ENCODE results near the gene STK39.

STK39 gene

DNA sequence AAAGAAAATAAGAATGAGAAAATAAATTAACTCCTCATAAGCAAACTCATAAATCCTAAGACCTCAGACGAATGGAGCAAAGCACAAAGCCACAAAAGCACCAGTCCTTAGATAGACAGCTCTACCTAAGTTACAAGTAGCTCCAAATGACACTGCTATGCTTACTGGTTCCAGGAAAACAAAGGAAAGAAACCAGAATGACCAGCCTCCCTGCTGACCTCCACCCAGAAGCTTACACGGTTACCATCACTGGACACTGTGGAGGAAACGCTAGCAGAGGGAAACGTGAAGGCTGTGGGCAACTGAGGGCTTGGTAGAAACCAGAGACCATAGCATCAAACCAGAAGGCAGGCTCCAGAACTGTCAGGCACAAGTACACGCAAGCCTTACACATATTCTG lies 67.8 kb downstream of the STK39 start:
- H3K4me3 ChIP-seq (ENCODE audit: low read length) = no peak overlapping the region
- TF ChIP-seq, protein P1, sequence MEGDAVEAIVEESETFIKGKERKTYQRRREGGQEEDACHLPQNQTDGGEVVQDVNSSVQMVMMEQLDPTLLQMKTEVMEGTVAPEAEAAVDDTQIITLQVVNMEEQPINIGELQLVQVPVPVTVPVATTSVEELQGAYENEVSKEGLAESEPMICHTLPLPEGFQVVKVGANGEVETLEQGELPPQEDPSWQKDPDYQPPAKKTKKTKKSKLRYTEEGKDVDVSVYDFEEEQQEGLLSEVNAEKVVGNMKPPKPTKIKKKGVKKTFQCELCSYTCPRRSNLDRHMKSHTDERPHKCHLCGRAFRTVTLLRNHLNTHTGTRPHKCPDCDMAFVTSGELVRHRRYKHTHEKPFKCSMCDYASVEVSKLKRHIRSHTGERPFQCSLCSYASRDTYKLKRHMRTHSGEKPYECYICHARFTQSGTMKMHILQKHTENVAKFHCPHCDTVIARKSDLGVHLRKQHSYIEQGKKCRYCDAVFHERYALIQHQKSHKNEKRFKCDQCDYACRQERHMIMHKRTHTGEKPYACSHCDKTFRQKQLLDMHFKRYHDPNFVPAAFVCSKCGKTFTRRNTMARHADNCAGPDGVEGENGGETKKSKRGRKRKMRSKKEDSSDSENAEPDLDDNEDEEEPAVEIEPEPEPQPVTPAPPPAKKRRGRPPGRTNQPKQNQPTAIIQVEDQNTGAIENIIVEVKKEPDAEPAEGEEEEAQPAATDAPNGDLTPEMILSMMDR (conservative IDR thresholded peaks at IDR 0.05; ENCODE audit: low read depth, low read length) = no peak
- no peak for DNase-seq (ENCODE audit: low read depth)

DNA sequence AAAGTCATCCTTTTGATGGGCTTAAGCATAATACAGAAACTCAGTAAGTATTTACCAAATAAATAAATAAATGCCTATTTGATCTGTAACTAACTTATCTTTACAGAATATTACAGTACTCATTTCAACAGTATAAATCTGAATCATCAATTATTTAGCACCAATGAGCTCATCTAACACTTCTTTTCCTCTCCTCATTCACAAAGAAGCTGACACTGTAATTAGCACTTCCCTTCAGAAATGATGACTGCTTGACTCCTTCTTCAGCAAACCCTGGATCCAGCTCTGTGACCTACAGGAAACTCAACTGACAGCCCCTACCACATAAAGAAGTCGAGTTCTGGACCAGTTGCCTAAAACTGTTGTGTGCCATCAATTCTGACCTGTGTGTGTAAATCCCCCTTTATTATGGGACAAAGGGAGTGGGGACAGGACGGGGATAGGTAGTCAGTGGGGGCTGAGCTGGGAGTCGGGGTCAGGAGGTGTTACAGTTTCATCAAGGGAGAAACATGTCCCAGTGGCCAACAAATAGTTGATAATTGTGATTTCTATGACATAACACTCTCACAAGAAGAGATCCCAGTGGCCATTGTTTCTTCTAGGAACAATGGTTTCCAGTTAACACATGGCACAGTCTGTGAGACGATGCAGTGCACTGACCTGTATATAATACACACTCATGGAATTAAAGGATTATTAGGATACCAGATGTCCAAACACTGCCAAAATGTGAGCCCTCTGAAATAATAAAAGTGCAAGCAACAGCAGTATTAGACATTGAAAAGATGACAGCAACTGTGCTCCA lies 68.7 kb downstream of the STK39 start:
- H3K4me3 ChIP-seq (ENCODE audit: low read length) = no peak overlapping the region
- DNase-seq (ENCODE audit: low read depth) = no peak
- TF ChIP-seq, protein P1 (conservative IDR thresholded peaks at IDR 0.05; ENCODE audit: low read depth, low read length) = no peak

GRCh38 chr2:168176402-168176801 lies 71.0 kb downstream of the STK39 start:
- H3K4me3 ChIP-seq (ENCODE audit: low read length) = no peak overlapping the region
- TF ChIP-seq, protein P1 (conservative IDR thresholded peaks at IDR 0.05; ENCODE audit: low read depth, low read length) = no peak
- DNase-seq (ENCODE audit: low read depth) = no peak

- no peak overlapping the region for H3K4me3 ChIP-seq (ENCODE audit: low read length)
- TF ChIP-seq, protein P1 (conservative IDR thresholded peaks at IDR 0.05; ENCODE audit: low read depth, low read length) = no peak
- no peak for DNase-seq (ENCODE audit: low read depth)
Observed at GRCh38 chr2:168175469-168175868, 71.9 kb downstream of the STK39 start.

GRCh38 chr2:168174756-168175155 lies 72.6 kb downstream of the STK39 start:
- TF ChIP-seq, protein P1 (conservative IDR thresholded peaks at IDR 0.05; ENCODE audit: low read depth, low read length) = no peak
- no peak overlapping the region for H3K4me3 ChIP-seq (ENCODE audit: low read length)
- no peak for DNase-seq (ENCODE audit: low read depth)

- H3K4me3 ChIP-seq (ENCODE audit: low read length) = no peak overlapping the region
- TF ChIP-seq, protein P1 (conservative IDR thresholded peaks at IDR 0.05; ENCODE audit: low read depth, low read length) = no peak
- DNase-seq (ENCODE audit: low read depth) = no peak
Observed at GRCh38 chr2:168172071-168172470, 75.3 kb downstream of the STK39 start.

Measured in retinal pigment epithelial cell (primary cell).